B cell (primary cell): ENCODE data around the gene SULT2B1.

Source experiments
- EZH2 ChIP-seq: IDR thresholded peaks from 2 replicates; pipeline ENCODE4 v1.6.1; 2012; ENCODE audit warnings: borderline replicate concordance, low read depth, mild to moderate bottlenecking, moderate library complexity, low read length; ENCODE audit not compliant: insufficient read depth, poor library complexity, severe bottlenecking
- TF ChIP-seq, protein P1 (sequence below): fragments of 200-600 bp; IDR thresholded peaks from one replicate; pipeline ENCODE4 v1.8.0; 2022; ENCODE audit warnings: antibody characterized with exemption, mild to moderate bottlenecking

DNA sequence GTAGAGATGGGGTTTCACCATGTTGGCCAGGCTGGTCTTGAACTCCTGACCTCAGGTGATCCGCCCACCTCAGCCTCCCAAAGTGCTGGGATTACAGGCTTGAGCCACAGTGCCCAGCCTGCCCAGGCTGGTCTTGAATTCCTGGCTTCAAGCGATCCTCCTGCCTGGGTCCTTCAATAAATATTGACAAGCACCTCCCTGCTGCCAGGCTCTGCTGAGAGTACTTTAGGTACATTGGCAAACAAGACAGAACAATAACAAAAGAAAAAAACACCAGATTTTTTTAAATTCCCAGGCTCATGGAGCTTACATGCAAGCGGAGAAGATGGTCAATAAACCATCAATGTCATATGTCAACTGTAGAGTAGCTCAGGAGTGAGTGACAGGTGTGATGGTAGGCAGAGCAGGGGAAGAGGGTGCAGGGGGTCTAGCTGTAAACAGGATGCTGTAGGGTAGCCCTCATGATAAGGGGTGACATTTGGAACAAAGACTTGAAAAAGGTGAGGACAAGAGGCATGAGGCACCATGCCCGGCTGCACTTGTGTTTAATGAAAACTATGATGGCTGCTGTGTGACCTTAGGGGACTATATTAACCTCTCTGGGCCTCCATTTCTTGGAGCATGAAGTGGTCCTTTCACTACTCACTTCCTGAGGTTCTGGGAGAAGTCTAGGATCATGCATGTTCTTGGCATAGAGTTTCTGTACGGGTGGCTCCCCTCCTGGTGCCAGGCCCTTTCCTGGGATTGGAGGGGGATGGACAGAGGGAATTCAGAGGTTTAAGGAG is 19.6 kb downstream of the SULT2B1 start:
- TF ChIP-seq, protein P1, sequence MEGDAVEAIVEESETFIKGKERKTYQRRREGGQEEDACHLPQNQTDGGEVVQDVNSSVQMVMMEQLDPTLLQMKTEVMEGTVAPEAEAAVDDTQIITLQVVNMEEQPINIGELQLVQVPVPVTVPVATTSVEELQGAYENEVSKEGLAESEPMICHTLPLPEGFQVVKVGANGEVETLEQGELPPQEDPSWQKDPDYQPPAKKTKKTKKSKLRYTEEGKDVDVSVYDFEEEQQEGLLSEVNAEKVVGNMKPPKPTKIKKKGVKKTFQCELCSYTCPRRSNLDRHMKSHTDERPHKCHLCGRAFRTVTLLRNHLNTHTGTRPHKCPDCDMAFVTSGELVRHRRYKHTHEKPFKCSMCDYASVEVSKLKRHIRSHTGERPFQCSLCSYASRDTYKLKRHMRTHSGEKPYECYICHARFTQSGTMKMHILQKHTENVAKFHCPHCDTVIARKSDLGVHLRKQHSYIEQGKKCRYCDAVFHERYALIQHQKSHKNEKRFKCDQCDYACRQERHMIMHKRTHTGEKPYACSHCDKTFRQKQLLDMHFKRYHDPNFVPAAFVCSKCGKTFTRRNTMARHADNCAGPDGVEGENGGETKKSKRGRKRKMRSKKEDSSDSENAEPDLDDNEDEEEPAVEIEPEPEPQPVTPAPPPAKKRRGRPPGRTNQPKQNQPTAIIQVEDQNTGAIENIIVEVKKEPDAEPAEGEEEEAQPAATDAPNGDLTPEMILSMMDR = no peak
- TF ChIP-seq EZH2 = no peak
